HepG2 (cell line): ENCODE results near the gene AFTPH. TPM values are rescaled to one million over a fixed set of nuclear protein-coding genes. Genes with fewer than 3 reads are reported as not detected.

Experiments used
- ARID4A ChIP-seq: sonication (generic); formaldehyde crosslinking; IDR thresholded peaks from 2 replicates; pipeline ENCODE4 v1.5.0; 2020; ENCODE audit warnings: mild to moderate bottlenecking, missing genetic modification reagents, borderline replicate concordance
- ARID5B ChIP-seq: IDR thresholded peaks from 2 replicates; pipeline ENCODE4 v1.4.0; 2020; ENCODE audit warnings: mild to moderate bottlenecking, missing genetic modification reagents
- ARNT ChIP-seq: fragments of 450-650 bp; IDR thresholded peaks from 2 replicates; pipeline ENCODE4 v1.6.1; 2017
- ATRX ChIP-seq: sonication (generic); formaldehyde crosslinking; IDR thresholded peaks from 2 replicates; pipeline ENCODE4 v1.4.0; 2020; ENCODE audit warnings: missing genetic modification reagents, borderline replicate concordance
- CEBPG ChIP-seq: IDR thresholded peaks from 2 replicates; pipeline ENCODE4 v1.6.1; 2016
- EEA1 ChIP-seq: sonication (generic); formaldehyde crosslinking; IDR thresholded peaks from 2 replicates; pipeline ENCODE4 v1.5.1; 2020; ENCODE audit warnings: mild to moderate bottlenecking, missing genetic modification reagents, borderline replicate concordance
- GATA4 ChIP-seq: sonication (generic); IDR thresholded peaks from 2 replicates; pipeline ENCODE4 v1.6.1; 2016; ENCODE audit warnings: antibody characterized with exemption, low read depth, borderline replicate concordance
- GFI1 ChIP-seq: sonication (generic); formaldehyde crosslinking; IDR thresholded peaks from 2 replicates; pipeline ENCODE4 v1.5.0; 2020; ENCODE audit warnings: missing genetic modification reagents, mild to moderate bottlenecking, borderline replicate concordance
- JDP2 ChIP-seq: sonication (generic); formaldehyde crosslinking; IDR thresholded peaks from 2 replicates; pipeline ENCODE4 v1.8.1; 2022; ENCODE audit warnings: missing genetic modification reagents, borderline replicate concordance
- JUN ChIP-seq: sonication (generic); formaldehyde crosslinking; IDR thresholded peaks from 2 replicates; pipeline ENCODE4 v1.4.0; 2020; ENCODE audit warnings: mild to moderate bottlenecking, missing genetic modification reagents
- MTA1 ChIP-seq: sonication (generic); formaldehyde crosslinking; IDR thresholded peaks from 2 replicates; pipeline ENCODE4 v1.4.0; 2020; ENCODE audit warnings: missing genetic modification reagents, mild to moderate bottlenecking, borderline replicate concordance
- SOX13 ChIP-seq, 3 experiments: fragments of 450-650 bp in 1 of 3; sonication (generic) in 1 of 3; formaldehyde crosslinking in 1 of 3; IDR thresholded peaks in 2 of 3; conservative IDR thresholded peaks in 1 of 3; 2 replicates each; pipeline versions ENCODE4 v1.5.0 to v1.6.1; 2016 to 2020; ENCODE audit warnings: antibody characterized with exemption in 1 of 3, mild to moderate bottlenecking in 1 of 3, missing compliant biosample characterization in 1 of 3, missing genetic modification reagents in 1 of 3, moderate library complexity in 1 of 3
- TBX3 ChIP-seq: fragments of 450-650 bp; IDR thresholded peaks from 2 replicates; pipeline ENCODE4 v1.6.1; 2017; ENCODE audit warnings: antibody characterized with exemption, mild to moderate bottlenecking, inconsistent platforms, borderline replicate concordance
- ZNF12 ChIP-seq: sonication (generic); formaldehyde crosslinking; IDR thresholded peaks from 2 replicates; pipeline ENCODE4 v1.5.0; 2020; ENCODE audit warnings: missing genetic modification reagents
- ZNF207 ChIP-seq: fragments of 450-650 bp; IDR thresholded peaks from 2 replicates; pipeline ENCODE4 v1.6.1; 2016; ENCODE audit warnings: antibody characterized with exemption, borderline replicate concordance
- ZNF563 ChIP-seq: sonication (generic); formaldehyde crosslinking; IDR thresholded peaks from 2 replicates; pipeline ENCODE4 v1.8.0; 2022; ENCODE audit warnings: mild to moderate bottlenecking, moderate library complexity, missing genetic modification reagents
- ZXDC ChIP-seq: sonication (generic); formaldehyde crosslinking; IDR thresholded peaks from 2 replicates; pipeline ENCODE4 v1.5.0; 2020; ENCODE audit warnings: mild to moderate bottlenecking, missing genetic modification reagents
- polyA plus RNA-seq, 8 experiments: library from polyadenylated mRNA; depleted of rRNA in 3 of 8; stranded (reverse) in 7 of 8; unstranded in 1 of 8; fragments of >200 nt; fragmentation: Illumina TruSeq in 4 of 8; extraction: Trizol in 4 of 8; gene quantifications; 2 replicates each; pipeline versions ENCODE4 v1.2.1 to v1.2.3, GENCODE V29; 2011 to 2016; ENCODE audit warnings: low read depth in 4 of 8, missing spikeins in 1 of 8, mixed read lengths in 1 of 8; ENCODE audit not compliant: insufficient read depth in 1 of 8
- total RNA-seq, 5 experiments: library from RNA; depleted of rRNA; stranded (reverse); fragments of >200 nt; fragmentation: Illumina TruSeq; extraction: Trizol; gene quantifications; 2 replicates each; pipeline ENCODE4 v1.2.3, GENCODE V29; 2016; ENCODE audit warnings: low read depth in 1 of 5

AFTPH gene
- total and polyA plus RNA-seq, 2 of the 13 experiments (the other 11 are each of a cell fraction or from before 2014, with no cell fraction given) = 27.5 to 36.8 TPM

GRCh38 chr2:64524604-64525316 lies 632 bp downstream of the AFTPH start (continued):
- TF ChIP-seq ARID5B (CRISPR knock-in tag) (0 out of 2 replicates have a peak, but pooled peaks have one; percentile 7), JUN (CRISPR knock-in tag) (no peak), ZXDC (CRISPR knock-in tag) (no peak; the same call in 1 of the 2 replicates), ARID4A (peak; percentile 85), JDP2 (CRISPR knock-in tag) (no peak), ARNT (no peak), ZNF12 (CRISPR knock-in tag) (peak; percentile 21; the same call in 1 of the 2 replicates), SOX13 (IDR thresholded peaks at IDR 0.05) (no peak), SOX13 (CRISPR knock-in tag; conservative IDR thresholded peaks at IDR 0.05 in 1 of 2, IDR thresholded peaks at IDR 0.05 in 1 of 2) (no peak), ZNF207 (no peak), ZNF563 (CRISPR knock-in tag) (no peak; the same call in 1 of the 2 replicates), TBX3 (no peak), ATRX (CRISPR knock-in tag) (no peak), GATA4 (no peak), EEA1 (CRISPR knock-in tag) (no peak), MTA1 (no peak), CEBPG (CRISPR knock-in tag) (no peak), GFI1 (CRISPR knock-in tag) (no peak)
